Fibroblast of upper back skin (primary cell): ENCODE measurements around the gene SDF4.
"Not testable (repeated sequence)": the region's sequence is repeated elsewhere in the genome, so short reads cannot be mapped to it uniquely, and the experiment has no call there.

Source experiments
- DNase-seq: peaks from one replicate; pipeline ENCODE4 v3.0.0-alpha.2; 2013

SDF4 gene

DNA sequence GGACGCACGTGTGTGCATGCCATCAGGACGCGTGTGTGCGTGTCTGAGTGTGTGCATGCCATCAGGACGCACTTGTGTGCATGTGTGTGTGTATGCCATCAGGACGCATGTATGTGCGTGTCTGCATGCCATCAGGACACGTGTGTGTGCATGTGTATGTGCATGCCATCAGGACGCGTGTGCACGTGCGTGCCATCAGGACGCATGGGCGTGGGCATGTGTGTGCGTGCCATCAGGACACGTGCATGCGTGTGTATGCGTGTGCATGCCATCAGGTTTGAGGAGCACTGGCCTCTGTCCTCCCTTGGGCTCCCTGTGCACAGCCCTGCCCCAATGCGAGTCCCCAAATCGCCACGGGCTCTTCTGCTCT is 27.3 kb upstream of the SDF4 start:
- DNase-seq: no peak

DNA sequence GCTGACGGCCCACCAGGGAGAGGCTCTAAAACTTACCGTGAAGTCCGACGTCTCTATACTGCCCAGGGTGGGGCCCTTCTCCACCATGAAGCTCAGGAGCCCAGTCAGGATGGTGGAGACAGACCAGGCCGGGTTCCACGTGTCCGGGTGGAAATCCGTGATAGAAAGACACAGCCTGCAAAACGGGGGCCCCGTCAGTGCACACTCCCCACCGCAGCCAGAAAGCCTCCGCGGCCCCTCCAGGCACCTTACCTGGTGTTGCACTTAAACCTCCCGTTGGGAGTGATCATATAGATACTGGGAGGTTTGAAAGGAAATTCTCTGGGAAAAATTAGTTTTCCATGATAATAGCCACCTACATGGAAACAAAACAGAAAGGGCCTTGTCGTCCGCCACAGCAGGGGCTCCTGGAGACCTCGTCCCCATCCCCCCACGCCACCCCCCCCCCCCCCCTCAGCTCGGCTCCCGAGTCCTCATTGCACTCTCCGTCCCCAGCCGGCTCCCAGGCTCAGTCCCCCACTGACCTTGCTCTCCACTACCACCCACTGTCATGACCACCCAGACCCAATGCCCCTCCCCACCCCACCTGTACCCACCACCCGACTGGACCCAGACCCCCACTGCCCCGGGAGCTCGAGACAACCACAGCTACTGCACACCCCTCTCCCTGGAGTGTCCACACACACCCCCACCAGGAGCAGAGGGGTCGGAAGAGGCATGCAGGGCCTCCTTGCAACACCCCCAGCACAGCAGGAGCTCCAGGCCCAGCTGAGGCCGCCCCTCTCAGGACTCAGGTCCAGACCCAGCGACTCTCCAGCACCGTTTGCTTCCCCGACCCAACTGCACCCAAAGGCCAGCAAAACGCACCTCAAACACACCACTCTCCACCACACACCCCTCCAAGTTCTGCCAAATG is 25.4 kb upstream of the SDF4 start:
- no peak for DNase-seq

DNA sequence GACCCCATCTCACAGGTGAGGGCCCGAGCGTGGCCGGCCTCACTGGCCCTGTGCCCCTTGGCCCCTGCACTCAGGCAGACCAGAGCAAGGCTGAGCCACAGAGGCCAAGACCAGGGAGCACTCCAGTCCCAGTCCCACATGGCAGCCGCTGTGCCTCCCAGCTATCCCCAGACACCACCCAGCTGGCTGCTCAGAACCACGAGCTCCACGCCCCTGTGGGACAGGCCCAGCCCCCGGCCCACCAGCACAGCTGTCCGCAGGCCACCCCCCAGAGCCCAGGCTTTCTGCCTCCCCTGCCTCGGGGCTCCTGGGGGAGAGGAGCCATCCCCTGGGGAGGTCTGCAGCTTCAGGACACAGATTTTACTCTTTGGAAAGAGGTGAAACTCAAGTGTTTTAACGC is 23.8 kb upstream of the SDF4 start:
- DNase-seq: no peak

- no peak for DNase-seq
Observed at GRCh38 chr1:1255078-1255477, 23.3 kb upstream of the SDF4 start.

GRCh38 chr1:1254667-1254998 is 22.8 kb upstream of the SDF4 start:
- no peak for DNase-seq

- DNase-seq: no peak
Observed at GRCh38 chr1:1253972-1254666, 22.3 kb upstream of the SDF4 start.

DNA sequence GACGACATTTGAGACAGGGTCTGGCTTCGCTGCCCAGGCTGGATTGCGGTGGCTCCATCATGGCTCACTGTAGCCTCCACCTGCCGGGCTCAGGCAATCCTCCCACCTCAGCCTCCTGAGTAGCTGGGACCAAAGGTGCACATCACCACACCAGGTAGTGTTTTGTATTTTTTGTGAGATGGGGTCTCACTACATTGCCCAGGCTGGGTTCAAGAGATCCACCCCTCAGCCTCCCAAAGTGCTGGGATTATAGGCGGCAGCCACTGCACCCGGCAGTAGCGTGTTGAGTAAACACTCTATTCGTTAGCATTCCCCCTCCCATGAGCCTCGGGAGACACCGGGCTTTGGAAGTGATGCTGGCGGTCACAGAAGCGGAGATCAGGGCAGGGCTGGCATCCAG is 21.5 kb upstream of the SDF4 start:
- DNase-seq: no peak

- no peak for DNase-seq
Observed at GRCh38 chr1:1250786-1251284, 19.0 kb upstream of the SDF4 start.

- DNase-seq: not testable (repeated sequence)
Observed at GRCh38 chr1:1248009-1248913, 16.5 kb upstream of the SDF4 start.

GRCh38 chr1:1247341-1247913 is 15.6 kb upstream of the SDF4 start:
- no peak for DNase-seq

DNA sequence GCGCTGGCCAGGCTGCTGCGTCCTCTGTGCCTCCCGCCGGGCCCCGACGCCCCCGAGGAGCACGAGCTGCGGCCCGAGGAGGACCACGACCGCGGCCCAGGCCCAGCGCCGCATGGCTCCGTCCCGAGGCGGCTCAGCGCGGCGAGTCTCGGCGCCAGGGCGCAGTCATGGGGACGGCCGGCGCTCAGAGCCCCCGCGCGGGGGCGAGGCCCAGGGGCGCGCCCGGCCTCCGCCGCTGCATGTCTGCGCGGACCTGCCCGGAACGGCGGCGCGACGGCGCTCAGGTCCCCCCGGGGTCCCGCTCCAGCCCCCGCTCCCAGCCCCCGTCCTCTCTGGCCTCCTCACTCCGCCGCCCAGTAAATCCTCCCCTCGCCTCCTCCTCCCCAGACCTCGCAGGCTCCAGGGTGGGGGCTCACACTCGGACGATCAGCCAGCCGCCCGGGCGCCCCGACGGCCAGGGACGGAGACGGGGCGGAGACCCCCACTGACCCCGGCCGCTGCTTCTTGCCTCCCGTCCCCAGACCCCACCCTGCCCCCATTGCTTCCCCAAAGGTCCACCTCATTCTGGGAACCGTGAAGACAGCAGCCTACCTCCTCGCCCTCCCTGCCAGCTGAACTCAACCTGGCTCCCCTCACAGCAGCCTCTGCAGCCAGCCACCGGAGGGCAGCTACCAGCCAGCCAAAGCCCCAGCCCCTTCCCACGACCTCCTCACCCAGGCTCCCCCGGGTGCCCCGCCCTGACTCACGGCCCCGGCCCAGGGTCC is 15.0 kb upstream of the SDF4 start, which contains the start of gene C1QTNF12:
TSS of gene C1QTNF12 (minus strand) at position 146 of the 764 bp plus-strand sequence. CDS start at position 114, 32 bp downstream.
- no peak for DNase-seq

- DNase-seq: no peak
Observed at GRCh38 chr1:1245817-1246576, 14.2 kb upstream of the SDF4 start.

- DNase-seq: no peak
Observed at GRCh38 chr1:1245178-1245816, 13.5 kb upstream of the SDF4 start.

DNA sequence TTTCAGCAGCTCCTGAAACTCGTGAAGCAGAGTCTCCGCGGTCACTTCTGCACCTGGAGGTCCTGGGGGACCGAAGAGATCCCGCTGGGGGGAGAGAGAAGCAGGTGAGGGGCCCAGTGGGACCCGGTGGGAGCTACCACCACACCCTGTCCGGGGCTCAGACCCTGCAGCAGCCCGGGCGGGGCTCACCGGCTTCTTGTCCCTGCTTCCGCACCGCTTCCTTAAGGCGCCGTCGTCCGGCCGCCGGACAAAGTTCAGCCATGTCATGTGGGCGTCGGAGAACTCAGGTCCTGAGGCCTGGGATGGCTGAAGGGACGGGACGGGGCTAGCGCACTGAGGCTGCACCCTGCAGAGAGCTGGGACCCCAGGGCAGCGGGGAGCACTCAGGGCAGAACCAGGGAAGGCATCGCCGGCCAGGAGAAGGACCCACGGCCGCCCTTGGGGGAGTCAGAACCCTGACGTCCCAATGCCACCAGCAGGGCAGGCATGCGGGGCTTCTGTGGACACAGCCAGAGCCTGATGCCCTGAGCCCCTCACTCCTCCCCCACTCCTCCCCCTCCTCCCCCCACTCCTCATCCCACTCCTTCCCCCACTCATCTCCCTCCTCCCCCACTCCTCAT is 12.5 kb upstream of the SDF4 start:
- DNase-seq: no peak

- no peak for DNase-seq
Observed at GRCh38 chr1:1243807-1244191, 12.0 kb upstream of the SDF4 start.

DNA sequence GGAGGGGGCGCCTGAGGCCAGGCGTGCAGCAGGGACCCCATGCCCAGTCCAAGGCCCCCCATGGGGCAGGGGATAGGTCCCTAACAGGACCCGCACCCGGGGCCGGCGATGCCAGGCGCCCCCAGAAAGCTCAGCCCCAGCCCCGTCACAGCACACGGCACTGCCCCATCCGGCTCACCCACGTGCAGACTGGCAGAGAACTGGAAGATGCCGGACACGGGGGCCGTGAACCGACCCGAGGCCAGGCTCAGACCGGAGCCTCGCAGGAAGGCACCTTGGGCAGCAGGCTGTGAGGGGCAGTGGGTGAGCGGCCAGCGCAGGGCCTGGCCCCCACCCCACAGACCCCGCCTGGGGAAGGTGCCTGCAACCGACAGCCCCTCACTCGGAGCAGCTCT is 11.5 kb upstream of the SDF4 start:
- DNase-seq: no peak

- DNase-seq: no peak
Observed at GRCh38 chr1:1242461-1243265, 10.9 kb upstream of the SDF4 start.

DNA sequence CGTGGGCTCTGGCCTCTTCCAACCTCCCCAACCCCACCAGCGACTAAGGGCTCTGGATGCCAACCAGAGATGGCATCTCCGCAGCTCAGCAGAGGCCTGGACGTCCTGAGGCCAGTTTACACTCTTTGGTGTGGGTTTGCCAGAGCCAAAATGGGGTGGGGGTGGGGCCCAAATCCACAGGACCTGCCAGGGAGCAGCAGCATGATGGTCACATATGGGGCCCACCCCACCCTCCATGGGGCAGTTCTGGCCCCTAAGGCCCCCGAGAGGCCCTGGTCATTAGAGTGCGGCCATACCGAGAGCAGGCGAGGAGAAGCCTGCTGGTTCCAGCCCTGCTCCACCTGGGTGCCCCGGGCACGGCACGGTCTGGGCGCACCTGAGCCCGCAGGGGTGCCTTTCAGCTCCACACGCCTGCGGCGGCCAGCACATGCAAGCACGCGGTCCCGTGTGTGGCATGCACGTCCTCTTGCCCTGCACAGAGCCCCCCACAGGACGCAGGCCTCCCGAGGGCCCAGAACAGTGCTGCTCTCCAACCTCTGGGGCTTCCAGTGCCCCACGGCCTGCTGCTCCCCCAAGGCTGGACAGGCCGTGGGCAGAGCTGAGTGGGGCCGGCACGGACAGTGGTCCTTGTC is 9.9 kb upstream of the SDF4 start:
- no peak for DNase-seq
